ENCODE results near the gene CHPF2.

The CHPF2 gene

DNA sequence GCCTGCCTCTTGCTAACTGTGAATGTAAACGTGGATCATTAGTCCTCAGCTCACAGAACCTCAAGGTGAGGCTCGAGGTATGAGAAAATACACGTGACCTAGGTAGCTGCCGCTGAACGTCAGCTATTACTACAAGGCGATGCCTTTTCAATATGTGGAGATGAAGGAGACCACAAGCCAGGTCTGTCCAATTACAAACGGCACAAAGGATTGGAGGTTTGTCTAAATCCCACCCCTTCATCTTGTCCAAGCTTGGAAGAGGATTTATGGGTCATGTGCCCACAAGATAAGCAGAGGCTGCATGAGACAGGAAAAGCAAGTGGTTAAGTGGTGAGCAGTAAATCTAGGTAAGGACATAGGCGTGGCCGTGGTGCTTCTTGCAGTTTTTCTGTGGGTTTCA lies 25.4 kb upstream of the CHPF2 start:
- DNase-seq, result no peak

- DNase-seq, result no peak
Observed at GRCh38 chr7:151207315-151207714, 25.0 kb upstream of the CHPF2 start.

DNA sequence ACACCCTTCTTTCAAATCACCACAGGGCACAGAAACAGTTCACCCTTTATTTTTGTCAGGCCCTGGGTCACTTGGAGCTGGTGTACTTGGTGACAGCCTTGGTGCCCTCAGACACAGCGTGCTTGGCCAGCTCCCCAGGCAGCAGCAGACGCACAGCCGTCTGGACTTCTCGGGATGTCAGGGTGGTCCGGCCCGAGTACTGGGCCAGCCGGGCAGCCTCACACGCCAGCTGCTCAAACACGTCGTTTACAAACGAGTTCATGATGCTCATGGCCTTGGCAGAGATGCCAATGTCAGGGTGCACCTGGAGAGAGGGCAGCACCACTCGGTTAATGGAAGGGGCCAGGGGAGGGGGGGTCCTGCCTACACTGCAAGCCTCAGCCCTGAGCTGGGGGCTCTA lies 24.5 kb upstream of the CHPF2 start:
- DNase-seq, result no peak

DNA sequence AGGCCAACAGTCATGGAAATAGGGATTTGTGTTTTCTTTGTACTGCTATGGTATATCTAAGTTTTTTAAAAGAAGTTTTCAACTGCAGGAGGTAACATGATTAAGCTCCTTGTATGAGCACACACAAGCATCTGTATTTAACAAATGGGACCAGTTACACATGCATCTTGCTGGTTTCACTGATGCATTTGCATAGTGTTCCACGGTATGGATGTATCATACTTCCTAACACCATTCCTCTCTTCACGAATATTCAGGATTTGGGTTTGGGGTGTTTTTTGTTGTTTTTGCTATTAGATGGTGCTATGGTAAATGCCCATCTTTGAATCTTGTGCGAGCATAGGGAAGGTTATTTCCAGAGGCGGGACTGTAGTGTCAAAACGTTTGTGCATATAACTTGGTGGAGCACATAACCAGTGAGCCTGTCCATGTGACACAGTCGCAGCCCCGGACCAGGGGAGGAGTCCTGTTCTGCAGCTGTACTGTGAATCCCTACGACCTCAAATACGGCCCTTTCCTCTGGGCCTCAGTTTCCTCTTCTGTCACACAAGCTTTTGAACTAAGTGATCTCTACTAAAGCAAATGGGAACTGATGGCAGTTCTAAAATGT lies 23.9 kb upstream of the CHPF2 start:
- no peak for DNase-seq

DNA sequence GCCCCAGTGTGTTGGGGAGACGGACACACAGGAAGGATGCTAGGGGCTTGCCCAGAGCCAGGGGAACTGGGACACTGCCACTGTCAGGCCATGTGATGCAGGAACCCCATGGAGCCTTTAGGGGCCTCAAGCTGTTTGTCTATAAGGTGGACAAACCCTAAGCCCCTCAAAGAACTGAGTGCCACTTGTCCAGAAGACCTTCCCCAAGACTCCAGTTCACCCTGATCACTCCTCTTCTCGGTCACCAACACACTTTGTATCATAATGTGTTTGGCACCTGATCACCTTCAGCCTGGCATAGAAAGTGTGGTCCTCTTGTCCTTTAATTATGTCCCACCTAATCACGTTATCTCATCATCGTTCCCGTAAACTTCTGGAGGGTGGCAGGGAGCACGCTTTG lies 22.7 kb upstream of the CHPF2 start:
- DNase-seq, result no peak

GRCh38 chr7:151210087-151210854 lies 22.0 kb upstream of the CHPF2 start, which contains the start of gene H2BK1:
Gene H2BK1, minus strand, starts transcription at chr7:151210488. Its CDS starts 170 bp downstream, at chr7:151210318.
- no peak for DNase-seq

DNA sequence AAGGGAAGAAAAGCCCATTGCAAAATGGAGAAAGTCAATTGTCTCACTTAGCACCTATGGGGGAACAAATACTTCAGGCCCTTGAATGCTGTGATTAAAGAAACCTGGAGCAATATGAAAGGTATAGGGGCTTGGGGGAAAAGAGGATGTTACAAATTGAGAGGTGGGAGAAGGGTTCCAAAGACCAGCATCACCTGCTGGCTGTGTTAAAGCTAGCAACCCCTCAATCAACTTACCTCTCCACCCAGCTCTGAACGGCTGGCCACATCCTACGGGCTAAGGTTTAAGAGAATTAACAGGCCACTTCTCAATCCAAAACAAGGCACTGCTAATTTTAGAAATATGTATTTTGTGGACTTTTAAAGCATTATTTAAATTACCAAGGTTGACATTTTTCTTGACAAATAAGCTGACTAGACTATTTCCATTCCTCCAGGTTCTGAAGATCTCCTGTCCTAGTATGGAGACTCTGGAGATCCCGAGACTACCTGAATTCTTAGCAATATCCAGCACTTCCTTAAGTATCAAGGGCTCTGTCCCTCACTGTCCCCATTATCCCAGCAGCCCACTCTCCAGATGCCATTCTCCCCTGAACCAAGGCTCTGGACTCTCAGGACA lies 21.0 kb upstream of the CHPF2 start:
- no peak for DNase-seq

GRCh38 chr7:151212626-151213025 lies 19.7 kb upstream of the CHPF2 start:
- no peak for DNase-seq

GRCh38 chr7:151213826-151214225 lies 18.5 kb upstream of the CHPF2 start:
- no peak for DNase-seq

GRCh38 chr7:151215396-151215795 lies 16.9 kb upstream of the CHPF2 start:
- no peak for DNase-seq

DNA sequence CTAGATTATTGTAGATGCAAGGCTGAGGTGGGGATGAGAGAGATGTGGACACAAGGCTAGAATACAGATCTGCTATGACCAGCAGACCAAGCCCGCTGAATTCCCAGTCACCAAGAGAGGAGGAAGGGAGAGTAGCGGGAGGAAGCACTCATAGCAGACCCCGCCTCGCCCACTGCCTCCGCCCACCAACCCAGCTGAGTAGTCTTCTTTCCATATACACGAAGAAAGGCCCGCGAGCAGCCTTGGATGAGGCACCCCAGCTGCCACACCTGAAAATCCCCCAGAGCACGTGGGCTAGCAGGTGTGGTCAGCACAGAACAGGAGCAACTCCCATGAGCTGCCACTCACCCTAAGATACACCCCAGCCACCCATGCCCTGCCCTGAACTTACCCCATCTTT lies 14.1 kb upstream of the CHPF2 start:
- DNase-seq, result no peak

DNA sequence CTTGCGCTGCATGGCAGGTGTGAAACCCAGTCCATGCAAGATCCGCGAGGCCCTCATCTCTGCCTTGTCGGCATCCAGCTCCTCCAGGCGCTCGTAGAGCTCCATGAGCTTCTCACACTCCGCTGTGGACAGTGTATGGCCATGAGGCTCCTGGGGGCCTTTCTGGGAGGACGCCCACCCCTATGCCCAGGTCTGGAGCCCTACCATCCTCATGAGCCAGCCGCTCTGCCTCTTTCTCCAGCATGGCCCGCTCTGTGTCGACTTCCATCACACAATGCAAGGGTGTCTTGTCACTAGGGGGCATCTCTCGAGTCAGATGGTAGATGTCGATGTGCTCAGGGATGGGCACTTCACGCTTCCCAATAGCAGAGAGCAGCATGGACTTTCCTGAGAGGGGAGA lies 8.6 kb upstream of the CHPF2 start:
- DNase-seq, result no peak

GRCh38 chr7:151225948-151226510 lies 6.3 kb upstream of the CHPF2 start:
- no peak for DNase-seq

DNA sequence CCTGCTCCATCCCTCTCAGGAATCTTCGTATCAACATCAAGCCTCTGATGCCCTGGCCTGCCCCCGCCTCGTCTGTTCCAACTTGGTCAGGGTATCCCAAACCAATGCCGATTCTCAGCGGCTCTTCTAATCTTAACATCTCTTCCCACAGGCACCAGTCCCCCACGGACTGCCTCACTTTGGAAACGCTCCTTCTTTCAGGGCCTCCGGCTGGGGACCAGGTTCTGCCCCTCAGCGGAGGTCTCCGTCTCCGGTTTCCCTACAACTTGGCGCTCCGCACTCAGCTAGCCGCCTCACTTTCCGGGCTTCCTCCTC lies 5.8 kb upstream of the CHPF2 start:
- no peak for DNase-seq

- DNase-seq, result peak; percentile 97
Observed at GRCh38 chr7:151226875-151227782, 5.2 kb upstream of the CHPF2 start, which contains the start of gene ABCF2. Gene ABCF2, minus strand, starts transcription at chr7:151227205. Its CDS starts 747 bp downstream, at chr7:151226458.

- no peak for DNase-seq
Observed at GRCh38 chr7:151228024-151228866, 4.0 kb upstream of the CHPF2 start.

GRCh38 chr7:151229249-151229648 lies 3.0 kb upstream of the CHPF2 start:
- no peak for DNase-seq

DNA sequence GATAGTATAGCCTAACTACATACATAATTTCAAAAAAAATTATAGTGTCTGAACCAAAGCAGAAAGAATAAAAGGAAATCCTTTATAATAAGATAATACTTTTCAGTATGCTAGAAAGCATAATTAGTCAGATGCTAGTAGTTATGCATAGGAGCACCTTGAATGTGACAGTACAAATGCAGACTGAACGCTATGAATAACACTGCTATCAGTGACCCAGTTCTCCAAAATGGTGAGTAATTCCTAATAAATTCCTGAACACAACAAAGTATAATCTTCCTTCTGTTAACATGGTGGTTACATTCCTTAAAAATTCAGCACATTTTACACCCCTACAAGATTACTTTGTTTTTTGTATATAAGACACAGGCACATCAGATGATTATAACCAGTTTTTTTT lies 1.2 kb upstream of the CHPF2 start:
- DNase-seq, result no peak

DNA sequence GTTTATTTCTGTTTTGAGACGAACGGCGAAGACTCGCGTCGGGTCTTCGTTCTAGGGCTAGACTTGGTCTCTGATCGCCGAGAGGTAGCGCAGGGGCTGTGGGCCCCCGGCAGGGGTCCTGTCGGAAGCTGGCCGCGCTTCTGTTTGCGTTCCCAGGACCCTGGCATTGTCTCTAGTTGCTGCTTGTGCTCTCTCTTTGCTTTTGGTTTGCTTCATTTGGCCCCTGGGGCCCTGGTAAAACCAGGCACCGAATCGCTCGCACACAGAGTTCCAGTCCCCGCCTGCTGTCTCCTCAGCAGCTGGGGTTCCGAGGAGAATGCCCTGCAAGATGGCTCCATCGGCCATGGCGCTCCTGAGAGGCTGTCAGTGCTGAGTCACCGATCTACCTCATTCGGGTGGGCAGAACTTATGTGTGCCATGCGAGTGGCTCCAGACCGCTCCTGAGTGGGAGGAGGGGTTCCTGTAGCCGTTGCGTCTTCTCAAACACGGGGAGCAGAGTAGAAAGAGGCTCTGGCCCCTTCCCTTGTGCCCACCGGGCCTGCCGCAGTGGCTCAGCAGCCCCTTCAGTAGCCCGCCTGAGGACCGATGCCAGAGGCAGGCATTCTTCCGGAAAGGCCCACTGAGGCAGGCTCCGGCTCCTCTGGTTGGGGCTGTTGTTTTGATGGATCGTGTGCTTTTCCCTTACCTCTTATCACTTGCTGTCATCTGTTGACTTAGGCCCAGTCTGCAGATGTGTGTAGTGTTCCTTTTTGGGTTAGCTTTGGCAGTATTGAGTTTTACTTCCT lies 826 bp downstream of the CHPF2 start:
- DNase-seq, result peak; percentile 77

- no peak for DNase-seq
Observed at GRCh38 chr7:151233804-151234203, 1.5 kb downstream of the CHPF2 start.
